ENCODE measurements around the gene ZNF41. TPM values are rescaled to one million over a fixed set of nuclear protein-coding genes. Genes with fewer than 3 reads are reported as not detected.

ZNF41 gene
- total and polyA plus RNA-seq, 2 experiments from 2014 or later: 2.0 to 6.3 TPM

DNA sequence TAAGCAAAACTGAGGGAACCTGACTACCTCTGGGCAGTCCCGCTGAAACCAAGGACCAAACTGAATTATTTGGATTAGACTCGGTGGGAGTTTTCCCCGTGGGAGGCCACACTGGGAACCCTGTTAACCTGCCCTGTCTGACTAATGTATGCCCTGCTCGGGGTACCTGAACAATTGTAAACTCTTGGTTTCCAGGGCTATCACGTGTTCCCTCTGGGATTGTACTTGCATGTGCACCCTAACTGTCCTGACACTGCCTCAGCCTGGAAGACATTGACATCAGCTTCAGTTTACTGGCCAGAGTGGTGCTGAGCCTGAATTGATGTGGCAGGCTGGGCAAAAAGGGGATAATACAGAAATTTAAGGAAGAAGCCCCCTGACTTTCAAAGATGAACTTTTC, 20.1 kb upstream of the ZNF41 start:
- no peak overlapping the region for H3K27ac Mint-ChIP-seq
- peaks cover 15% of the 10 kb centered on the region for H3K4me1 ChIP-seq (ENCODE audit: insufficient read depth)
- H3K4me2 ChIP-seq: no peak overlapping the region
- H3F3A ChIP-seq (replicated peaks; ENCODE audit: low read depth): no peaks in the 10 kb centered on the region
- H3K36me3 Mint-ChIP-seq (ENCODE audit: low read depth): no peaks in the 10 kb centered on the region
- no peaks in the 10 kb centered on the region for H3K9me2 ChIP-seq (ENCODE audit: insufficient read depth)
- H3K4me1 Mint-ChIP-seq: peaks cover 29% of the 10 kb centered on the region
- H3K27ac ChIP-seq (ENCODE audit: low read depth): no peak overlapping the region
- H3K79me2 ChIP-seq (replicated peaks; ENCODE audit: insufficient read depth): no peaks in the 10 kb centered on the region
- DNase-seq (ENCODE audit: low spot score): no peak
- no peak for TF ChIP-seq NANOG (IDR thresholded peaks at IDR 0.05; ENCODE audit: borderline replicate concordance)
- H3K36me3 ChIP-seq (ENCODE audit: insufficient read depth): no peaks in the 10 kb centered on the region
- H3K4me3 Mint-ChIP-seq: no peak overlapping the region
- H3K27me3 Mint-ChIP-seq (ENCODE audit: insufficient read depth, low read depth, poor library complexity): peaks cover 3% of the 10 kb centered on the region
- H2AFZ ChIP-seq: no peak overlapping the region
- H3K9me3 Mint-ChIP-seq: no peaks in the 10 kb centered on the region
- ATAC-seq: no peak
- no peaks in the 10 kb centered on the region for H3K27me3 ChIP-seq (ENCODE audit: insufficient read depth)
- H4K20me1 ChIP-seq (replicated peaks; ENCODE audit: insufficient read depth): no peaks in the 10 kb centered on the region
- H3K4me3 ChIP-seq: no peak overlapping the region

GRCh38 chrX:47502316-47503125, 19.5 kb upstream of the ZNF41 start:
- H3K36me3 ChIP-seq (ENCODE audit: insufficient read depth): no peaks in the 10 kb centered on the region
- peaks cover 15% of the 10 kb centered on the region for H3K4me1 ChIP-seq (ENCODE audit: insufficient read depth)
- no peaks in the 10 kb centered on the region for H3K9me2 ChIP-seq (ENCODE audit: insufficient read depth)
- no peak overlapping the region for H2AFZ ChIP-seq
- Mint-ChIP-seq H3K36me3 (ENCODE audit: low read depth) (no peaks in the 10 kb centered on the region), H3K27me3 (ENCODE audit: insufficient read depth, low read depth, poor library complexity) (peaks cover 3% of the 10 kb centered on the region), H3K4me3 (peak overlapping the region; percentile 10; the same call in 1 of the 3 replicates), H3K9me3 (no peaks in the 10 kb centered on the region), H3K27ac (no peak overlapping the region), H3K4me1 (peaks cover 29% of the 10 kb centered on the region)
- no peaks in the 10 kb centered on the region for H4K20me1 ChIP-seq (replicated peaks; ENCODE audit: insufficient read depth)
- no peaks in the 10 kb centered on the region for H3K27me3 ChIP-seq (ENCODE audit: insufficient read depth)
- no peak overlapping the region for H3K27ac ChIP-seq (ENCODE audit: low read depth)
- TF ChIP-seq, protein P1, sequence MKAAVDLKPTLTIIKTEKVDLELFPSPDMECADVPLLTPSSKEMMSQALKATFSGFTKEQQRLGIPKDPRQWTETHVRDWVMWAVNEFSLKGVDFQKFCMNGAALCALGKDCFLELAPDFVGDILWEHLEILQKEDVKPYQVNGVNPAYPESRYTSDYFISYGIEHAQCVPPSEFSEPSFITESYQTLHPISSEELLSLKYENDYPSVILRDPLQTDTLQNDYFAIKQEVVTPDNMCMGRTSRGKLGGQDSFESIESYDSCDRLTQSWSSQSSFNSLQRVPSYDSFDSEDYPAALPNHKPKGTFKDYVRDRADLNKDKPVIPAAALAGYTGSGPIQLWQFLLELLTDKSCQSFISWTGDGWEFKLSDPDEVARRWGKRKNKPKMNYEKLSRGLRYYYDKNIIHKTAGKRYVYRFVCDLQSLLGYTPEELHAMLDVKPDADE (IDR thresholded peaks at IDR 0.05): no peak
- TF ChIP-seq EZH2phosphoT487 (IDR thresholded peaks at IDR 0.05; ENCODE audit: unreplicated experiment): no peak
- no peak for TF ChIP-seq CREB1 (CRISPR knock-in tag; IDR thresholded peaks at IDR 0.05; ENCODE audit: low read depth)
- H3K4me3 ChIP-seq: no peak overlapping the region
- H3F3A ChIP-seq (replicated peaks; ENCODE audit: low read depth): no peaks in the 10 kb centered on the region
- DNase-seq (ENCODE audit: low spot score): no peak
- H3K79me2 ChIP-seq (replicated peaks; ENCODE audit: insufficient read depth): no peaks in the 10 kb centered on the region
- H3K4me2 ChIP-seq: no peak overlapping the region
- peak; percentile 51 for ATAC-seq

DNA sequence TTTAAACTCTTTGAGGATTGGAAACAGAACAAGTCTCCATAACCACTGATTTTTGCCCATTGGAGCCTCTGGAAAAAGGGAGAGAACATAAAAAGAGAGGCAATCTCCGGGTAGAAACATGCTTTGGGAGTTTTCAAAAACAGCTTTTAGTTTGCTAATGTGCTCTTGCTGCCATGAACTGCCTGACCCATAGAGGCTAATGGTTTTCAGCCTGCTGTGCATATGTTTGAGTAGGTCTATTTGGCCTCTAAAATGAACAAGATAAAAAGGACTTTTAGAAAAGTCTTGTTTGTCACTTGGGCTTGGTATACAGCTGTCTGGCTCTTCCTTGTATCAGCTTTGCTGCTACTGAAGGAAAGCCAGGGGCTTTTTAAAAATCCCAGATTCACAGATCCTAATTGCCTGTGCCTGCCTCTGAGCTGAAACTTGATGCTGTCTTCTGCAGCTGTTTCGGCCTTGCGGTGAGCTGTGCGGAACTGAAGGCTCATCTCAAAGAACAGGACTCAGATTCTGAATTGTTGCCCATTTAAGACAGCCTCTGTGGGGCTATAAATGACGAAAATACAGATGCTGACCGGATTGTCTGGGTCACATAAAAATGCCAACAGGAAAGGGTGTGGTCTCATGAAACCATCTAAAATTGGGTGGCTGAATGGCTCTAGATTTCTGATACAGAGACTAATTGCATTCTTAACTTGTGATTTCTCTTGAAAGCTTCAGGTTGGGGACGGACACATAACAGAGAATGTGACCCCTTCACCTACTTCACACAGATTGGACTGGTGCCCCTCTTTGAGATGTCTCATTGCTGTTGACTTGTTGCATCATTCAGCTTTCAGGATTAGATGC, 18.4 kb upstream of the ZNF41 start:
- Histone ChIP-seq H3K79me2 (replicated peaks; ENCODE audit: insufficient read depth) (no peaks in the 10 kb centered on the region), H3K4me1 (ENCODE audit: insufficient read depth) (peaks cover 15% of the 10 kb centered on the region), H3K27ac (ENCODE audit: low read depth) (no peak overlapping the region), H3K4me3 (no peak overlapping the region), H3K27me3 (ENCODE audit: insufficient read depth) (no peaks in the 10 kb centered on the region), H2AFZ (peak overlapping the region; percentile 96), H4K20me1 (replicated peaks; ENCODE audit: insufficient read depth) (no peaks in the 10 kb centered on the region), H3F3A (replicated peaks; ENCODE audit: low read depth) (no peaks in the 10 kb centered on the region), H3K4me2 (peak overlapping the region; percentile 65; the same call in 1 of the 2 replicates), H3K9me2 (ENCODE audit: insufficient read depth) (no peaks in the 10 kb centered on the region), H3K36me3 (ENCODE audit: insufficient read depth) (no peaks in the 10 kb centered on the region)
- H3K4me3 Mint-ChIP-seq: peak overlapping the region; percentile 26; the same call in 1 of the 3 replicates
- H3K4me1 Mint-ChIP-seq: peaks cover 29% of the 10 kb centered on the region
- ATAC-seq (peak; percentile 70), DNase-seq (ENCODE audit: low spot score) (peak; percentile 13)
- H3K27ac Mint-ChIP-seq: no peak overlapping the region
- H3K27me3 Mint-ChIP-seq (ENCODE audit: insufficient read depth, low read depth, poor library complexity): peaks cover 5% of the 10 kb centered on the region
- no peaks in the 10 kb centered on the region for H3K36me3 Mint-ChIP-seq (ENCODE audit: low read depth)
- TF ChIP-seq ZNF331 (CRISPR knock-in tag; IDR thresholded peaks at IDR 0.05; ENCODE audit: low read depth): no peak
- TF ChIP-seq EZH2 (IDR thresholded peaks at IDR 0.05; ENCODE audit: low read depth, unreplicated experiment): no peak
- no peak for TF ChIP-seq EZH2phosphoT487 (IDR thresholded peaks at IDR 0.05; ENCODE audit: unreplicated experiment)
- TF ChIP-seq STAT1 (IDR thresholded peaks at IDR 0.05; ENCODE audit: unreplicated experiment): no peak
- H3K9me3 Mint-ChIP-seq: no peaks in the 10 kb centered on the region

Measured in GM23338 (cell line).